HepG2 (cell line): ENCODE results near the gene RBBP8.

Experiments
- CEBPB ChIP-seq: IDR thresholded peaks from 2 replicates; pipeline ENCODE4 v1.6.1; 2011; ENCODE audit warnings: low read depth, low read length, improper control_type of control experiment, borderline replicate concordance
- EZH2 ChIP-seq: conservative IDR thresholded peaks from 2 replicates; pipeline ENCODE4 v1.6.1; 2012; ENCODE audit warnings: mild to moderate bottlenecking, low read depth, low read length, moderate library complexity
- MAFK ChIP-seq, 2 experiments: IDR thresholded peaks in 1 of 2; conservative IDR thresholded peaks in 1 of 2; 2 replicates each; pipeline ENCODE4 v1.6.1; 2011; ENCODE audit warnings: improper control_type of control experiment in 2 of 2, low read length in 2 of 2
- NCOR1 ChIP-seq: fragments of 200-600 bp; sonication (generic); IDR thresholded peaks from 2 replicates; pipeline ENCODE4 v1.7.0; 2017; ENCODE audit warnings: antibody characterized with exemption, low read length, borderline replicate concordance
- REST ChIP-seq, 2 experiments: IDR thresholded peaks; 2 replicates each; pipeline ENCODE4 v1.6.1; 2011 to 2012; ENCODE audit warnings: low read length in 2 of 2, borderline replicate concordance in 1 of 2, low read depth in 1 of 2, mild to moderate bottlenecking in 1 of 2, moderate library complexity in 1 of 2
- TAF1 ChIP-seq: sonication (generic); formaldehyde crosslinking; IDR thresholded peaks from 2 replicates; pipeline ENCODE4 v1.4.0; 2020; ENCODE audit warnings: missing genetic modification reagents
- TCF7L2 ChIP-seq: IDR thresholded peaks from 2 replicates; pipeline ENCODE4 v1.6.1; 2011; ENCODE audit warnings: mild to moderate bottlenecking, low read depth, low read length, moderate library complexity
- THAP7 ChIP-seq: sonication (generic); formaldehyde crosslinking; IDR thresholded peaks from 2 replicates; pipeline ENCODE4 v1.8.1; 2023; ENCODE audit warnings: mild to moderate bottlenecking, missing genetic modification reagents
- USF2 ChIP-seq, 2 experiments: sonication (generic) in 1 of 2; formaldehyde crosslinking in 1 of 2; IDR thresholded peaks; 2 replicates each; pipeline versions ENCODE4 v1.5.1 to v1.6.1; 2011 to 2020; ENCODE audit warnings: borderline replicate concordance in 1 of 2, low read depth in 1 of 2, low read length in 1 of 2, mild to moderate bottlenecking in 1 of 2, missing genetic modification reagents in 1 of 2, moderate library complexity in 1 of 2
- ZNF382 ChIP-seq: sonication (generic); formaldehyde crosslinking; IDR thresholded peaks from 2 replicates; pipeline ENCODE4 v1.5.0; 2020; ENCODE audit warnings: missing genetic modification reagents, mild to moderate bottlenecking, borderline replicate concordance
- ZNF773 ChIP-seq: sonication (generic); formaldehyde crosslinking; IDR thresholded peaks from 2 replicates; pipeline ENCODE4 v1.4.0; 2020; ENCODE audit warnings: missing genetic modification reagents, borderline replicate concordance
- TF ChIP-seq, protein P1 (sequence below): sonication (generic); formaldehyde crosslinking; IDR thresholded peaks from 2 replicates; pipeline ENCODE4 v1.5.0; 2020; ENCODE audit warnings: mild to moderate bottlenecking, missing genetic modification reagents, moderate library complexity

GRCh38 chr18:22998344-22998743 lies 65.2 kb downstream of the RBBP8 start:
- no peak for TF ChIP-seq THAP7 (CRISPR knock-in tag)
- TF ChIP-seq, protein P1, sequence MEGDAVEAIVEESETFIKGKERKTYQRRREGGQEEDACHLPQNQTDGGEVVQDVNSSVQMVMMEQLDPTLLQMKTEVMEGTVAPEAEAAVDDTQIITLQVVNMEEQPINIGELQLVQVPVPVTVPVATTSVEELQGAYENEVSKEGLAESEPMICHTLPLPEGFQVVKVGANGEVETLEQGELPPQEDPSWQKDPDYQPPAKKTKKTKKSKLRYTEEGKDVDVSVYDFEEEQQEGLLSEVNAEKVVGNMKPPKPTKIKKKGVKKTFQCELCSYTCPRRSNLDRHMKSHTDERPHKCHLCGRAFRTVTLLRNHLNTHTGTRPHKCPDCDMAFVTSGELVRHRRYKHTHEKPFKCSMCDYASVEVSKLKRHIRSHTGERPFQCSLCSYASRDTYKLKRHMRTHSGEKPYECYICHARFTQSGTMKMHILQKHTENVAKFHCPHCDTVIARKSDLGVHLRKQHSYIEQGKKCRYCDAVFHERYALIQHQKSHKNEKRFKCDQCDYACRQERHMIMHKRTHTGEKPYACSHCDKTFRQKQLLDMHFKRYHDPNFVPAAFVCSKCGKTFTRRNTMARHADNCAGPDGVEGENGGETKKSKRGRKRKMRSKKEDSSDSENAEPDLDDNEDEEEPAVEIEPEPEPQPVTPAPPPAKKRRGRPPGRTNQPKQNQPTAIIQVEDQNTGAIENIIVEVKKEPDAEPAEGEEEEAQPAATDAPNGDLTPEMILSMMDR, result no peak
- TF ChIP-seq EZH2, result no peak
- TF ChIP-seq MAFK (conservative IDR thresholded peaks at IDR 0.05 in 1 of 2, IDR thresholded peaks at IDR 0.05 in 1 of 2; ENCODE audit: low read length in 2 of 2), result no peak
- no peak for TF ChIP-seq TAF1 (CRISPR knock-in tag)
- no peak for TF ChIP-seq USF2 (IDR thresholded peaks at IDR 0.05; ENCODE audit: low read depth, low read length)
- TF ChIP-seq USF2 (CRISPR knock-in tag; IDR thresholded peaks at IDR 0.05; ENCODE audit: borderline replicate concordance), result no peak
- TF ChIP-seq ZNF382 (CRISPR knock-in tag), result no peak
- TF ChIP-seq ZNF773 (CRISPR knock-in tag), result no peak
- TF ChIP-seq TCF7L2, result no peak
- TF ChIP-seq CEBPB, result no peak
- no peak for TF ChIP-seq NCOR1
- TF ChIP-seq REST (IDR thresholded peaks at IDR 0.05; ENCODE audit: borderline replicate concordance in 1 of 2, low read depth in 1 of 2, low read length in 2 of 2), result no peak
